Measurements from ENCODE around the gene C14orf119. TPM values are rescaled to one million over a fixed set of nuclear protein-coding genes. Genes with fewer than 3 reads are reported as not detected.
A peak's percentile ranks its signal among the peaks of the same experiment; 100 is the strongest.

C14orf119 gene
- total RNA-seq (2021) (67.8 to 81.3 TPM (median 71.3 TPM) in 3 replicates), Bru-seq, nascent RNA (percentile 95 among the genes with signal in this experiment)
- long read RNA-seq, experiment 1, transcript C14orf119-201 (2 exons, 3,660 nt) = major isoform, 204 of 236 reads
- long read RNA-seq, experiment 1, partial matches to known transcripts = 0 of 236 reads
- long read RNA-seq, experiment 1, other reads (novel, unspliced or antisense) = 30 of 236 reads
- long read RNA-seq, experiment 2, transcript C14orf119-201 (2 exons, 3,660 nt) = major isoform, 117 of 155 reads
- long read RNA-seq, experiment 2, partial matches to known transcripts = 0 of 155 reads
- long read RNA-seq, experiment 2, other reads (novel, unspliced or antisense) = 37 of 155 reads
- long read RNA-seq, experiment 3, transcript C14orf119-202 (2 exons, 725 nt) = minor isoform, 6 of 560 reads
- long read RNA-seq, experiment 3, transcript C14orf119-201 (2 exons, 3,660 nt) = major isoform, 500 of 560 reads
- long read RNA-seq, experiment 3, partial matches to known transcripts = 0 of 560 reads
- long read RNA-seq, experiment 3, other reads (novel, unspliced or antisense) = 54 of 560 reads

GRCh38 chr14:23095196-23096108, at the start of gene C14orf119:
Gene C14orf119 (plus strand): TSS chr14:23095505. CDS start chr14:23097659, 2,154 bp downstream.
- peaks cover 45% of the 10 kb centered on the region for H3K36me3 Mint-ChIP-seq
- peaks cover 37% of the 10 kb centered on the region for H3K4me1 Mint-ChIP-seq
- peak; percentile 91 for ATAC-seq
- H3K9me3 Mint-ChIP-seq = no peaks in the 10 kb centered on the region
- 0 out of 2 replicates have a peak, but pooled peaks have one; percentile 22 for TF ChIP-seq FOXP1 (CRISPR knock-in tag; IDR thresholded peaks at IDR 0.05; ENCODE audit: borderline replicate concordance)
- no peak for TF ChIP-seq ZNF532 (CRISPR knock-in tag; IDR thresholded peaks at IDR 0.05; ENCODE audit: borderline replicate concordance)
- peak; percentile 79 for TF ChIP-seq SP1 (CRISPR knock-in tag; conservative IDR thresholded peaks at IDR 0.05)
- TF ChIP-seq ZMAT4 (CRISPR knock-in tag; IDR thresholded peaks at IDR 0.05) = no peak
- TF ChIP-seq TEAD4 (CRISPR knock-in tag; IDR thresholded peaks at IDR 0.05) = no peak
- TF ChIP-seq GABPB1 (CRISPR knock-in tag; IDR thresholded peaks at IDR 0.05) = peak; percentile 68
- TF ChIP-seq AR (CRISPR knock-in tag; IDR thresholded peaks at IDR 0.05) = no peak
- no peak for TF ChIP-seq CBFB (CRISPR knock-in tag; IDR thresholded peaks at IDR 0.05; ENCODE audit: low read depth)
- TF ChIP-seq SMAD4 (CRISPR knock-in tag; IDR thresholded peaks at IDR 0.05) = no peak
- TF ChIP-seq IRF2 (CRISPR knock-in tag; IDR thresholded peaks at IDR 0.05; ENCODE audit: borderline replicate concordance, low read depth) = no peak
- H3K27me3 Mint-ChIP-seq (ENCODE audit: low read depth) = no peaks in the 10 kb centered on the region; the same call in 1 of the 2 replicates
- CTCF ChIA-PET = interaction anchor here (0.7 to 3.3 kb wide), 37 partner anchors 8 to 525 kb away, joined by 3 to 105 read pairs (median 4); partner anchors contain the start of genes AJUBA, CDH24, CEBPE and CIROP
- H3K27ac Mint-ChIP-seq = no peak within 1 kb of the TSS
- H3K4me3 Mint-ChIP-seq = no peak within 1 kb of the TSS
- peak; percentile 100 for DNase-seq (ENCODE audit: low spot score)
- POLR2A ChIA-PET = interaction anchor here (0.7 to 2.7 kb wide), 26 partner anchors 11 to 226 kb away, joined by 3 to 24 read pairs (median 5); partner anchors contain the start of genes BCL2L2, CDH24, PABPN1 and RBM23

GRCh38 chr14:23047034-23047634, 48.2 kb upstream of the C14orf119 start:
- TF ChIP-seq ZNF423 (CRISPR knock-in tag; IDR thresholded peaks at IDR 0.05) (0 out of 2 replicates have a peak, but pooled peaks have one; percentile 9), ZNF263 (CRISPR knock-in tag; IDR thresholded peaks at IDR 0.05; ENCODE audit: low read depth) (no peak)
- POLR2A ChIA-PET = interaction anchor here (0.7 kb wide), 2 partner anchors 52 to 81 kb away, joined by 3 to 4 read pairs; no protein-coding TSS in a partner anchor

More at GRCh38 chr14:23047034-23047634, 48.2 kb upstream of the C14orf119 start:
- peaks cover 3% of the 10 kb centered on the region for H3K36me3 Mint-ChIP-seq
- DNase-seq (ENCODE audit: low spot score) (no peak), ATAC-seq (no peak)
- H3K4me1 Mint-ChIP-seq = peaks cover 9% of the 10 kb centered on the region; the same call in 1 of the 2 replicates
- CTCF ChIA-PET = interaction anchor here (1.0 to 4.0 kb wide), 3 partner anchors 22 to 61 kb away, joined by 5 to 25 read pairs (median 15); no protein-coding TSS in a partner anchor
- no peak overlapping the region for H3K4me3 Mint-ChIP-seq
- peak overlapping the region; percentile 24; the same call in 1 of the 2 replicates for H3K27ac Mint-ChIP-seq
- H3K27me3 Mint-ChIP-seq (ENCODE audit: low read depth) = no peaks in the 10 kb centered on the region
- H3K9me3 Mint-ChIP-seq = no peaks in the 10 kb centered on the region

Data from WTC11 (cell line).